Measurements from ENCODE around the gene RICTOR. TPM values are rescaled to one million over a fixed set of nuclear protein-coding genes. Genes with fewer than 3 reads are reported as not detected.
"Not testable (repeated sequence)": the region's sequence is repeated elsewhere in the genome, so short reads cannot be mapped to it uniquely, and the experiment has no call there.

The RICTOR gene
- total and polyA plus RNA-seq, 2 of the 4 experiments (the other 2 are of a cell fraction) = 4.1 to 35.7 TPM

- H4K91ac ChIP-seq (ENCODE audit: insufficient read depth, low read depth, low read length); DNase-seq; ATAC-seq (ENCODE audit: low read depth); H3K4ac ChIP-seq (ENCODE audit: low read depth, low read length); H3K4me2 ChIP-seq (ENCODE audit: low read depth, low read length); H2BK5ac ChIP-seq (ENCODE audit: low read depth, low read length, poor library complexity, severe bottlenecking); H2BK20ac ChIP-seq (ENCODE audit: low read depth, low read length); H3K56ac ChIP-seq (ENCODE audit: extremely low read depth, insufficient read depth, low read length); H4K5ac ChIP-seq (ENCODE audit: low read depth, low read length); H3K4me3 ChIP-seq (ENCODE audit: insufficient read depth, low read depth, low read length); H3K9me1 ChIP-seq (ENCODE audit: insufficient read depth, low read length); H2AFZ ChIP-seq (replicated peaks; ENCODE audit: low read length, poor library complexity); H3K9me3 ChIP-seq (ENCODE audit: control insufficient read depth, insufficient read depth, low read length); POLR2A ChIA-PET (ENCODE audit: unreplicated experiment); CTCF ChIA-PET; H3K9ac ChIP-seq (ENCODE audit: low read depth, low read length); H2AK9ac ChIP-seq (replicated peaks; ENCODE audit: low read depth, low read length, poor library complexity); H3K27me3 ChIP-seq (ENCODE audit: control insufficient read depth, insufficient read depth, low read length); H2AK5ac ChIP-seq (ENCODE audit: low read depth, low read length); dilution Hi-C loops (cut with HindIII; ENCODE audit: low sequenced_read_pairs, unreplicated experiment); H4K20me1 ChIP-seq (ENCODE audit: insufficient read depth, low read length); H3K14ac ChIP-seq (replicated peaks; ENCODE audit: low read depth, low read length); H2BK120ac ChIP-seq (ENCODE audit: low read depth, low read length); H3K27ac ChIP-seq (ENCODE audit: insufficient read depth, low read length); H2BK15ac ChIP-seq (ENCODE audit: low read depth, low read length); H3K18ac ChIP-seq (ENCODE audit: low read depth, low read length); H3K4me1 ChIP-seq (ENCODE audit: control insufficient read depth, insufficient read depth, low read length); H3K36me3 ChIP-seq (ENCODE audit: control insufficient read depth, insufficient read depth, low read length); BruUV-seq (replicated peaks); H4K8ac ChIP-seq (ENCODE audit: low read depth in 2 of 2, low read length in 2 of 2); H3K23ac ChIP-seq (ENCODE audit: low read depth, low read length): not testable (repeated sequence)
- in situ Hi-C loops (cut with MboI; ENCODE audit: low sequenced_read_pairs) (loop anchor here (10.0 kb wide), 1 partner anchor 295 kb away; no protein-coding TSS in a partner anchor), intact Hi-C loops (cut with micrococcal nuclease) (loop anchor here (10.0 kb wide), 3 partner anchors 225 to 585 kb away; partner anchors contain the start of gene FYB1)
- WGBS, 2 experiments (ENCODE audit: extremely low coverage in 2 of 2, insufficient read length in 1 of 2) = no CpG with 5 or more reads among the region's 13 CpGs
- peaks cover 6 to 19% of the 10 kb centered on the region in 2 experiments; a peak in 3 of 4 replicates for H3K79me1 ChIP-seq (ENCODE audit: low read depth in 1 of 2, low read length in 2 of 2)
Observed at GRCh38 chr5:38989974-38990719, 84.1 kb downstream of the RICTOR start.
